B cell (primary cell): ENCODE measurements around the gene MAN2A2. TPM values are rescaled to one million over a fixed set of nuclear protein-coding genes. Genes with fewer than 3 reads are reported as not detected.

Experiments
- ATAC-seq: fragments of 200-7000 bp; cut with Tn5 transposase; one replicate; pipeline ENCODE4 v1.10.0; 2021; ENCODE audit warnings: low read depth, mild to moderate bottlenecking, moderate number of reproducible peaks, moderate library complexity
- CTCF ChIA-PET: fragments of 350-600 bp; sonication (Branson Sonifier 250); formaldehyde crosslinking; loops from one replicate; lab custom pipeline; 2021; ENCODE audit warnings: antibody characterized with exemption, inconsistent platforms; lab: Charles Lee
- POLR2A ChIA-PET: fragments of 350-600 bp; sonication (Branson Sonifier 250); formaldehyde crosslinking; loops from one replicate; lab custom pipeline; 2021; ENCODE audit warnings: antibody characterized with exemption; lab: Charles Lee
- DNase-seq: peaks from one replicate; pipeline ENCODE4 v3.0.0; 2013
- H2AFZ ChIP-seq: 2 replicates; pipeline ENCODE4 v1.6.1; 2012; ENCODE audit warnings: mild to moderate bottlenecking, low read depth, low read length; ENCODE audit not compliant: insufficient read depth, poor library complexity, severe bottlenecking
- H3K27ac ChIP-seq, 2 donors: 1 replicate in 1 of 2; 2 replicates in 1 of 2; pipeline ENCODE4 v1.5.1; 2012 to 2013; ENCODE audit warnings: low read length in 2 of 2, mild to moderate bottlenecking in 2 of 2, moderate library complexity in 1 of 2
- H3K27me3 ChIP-seq, 4 experiments: fragments of 200-600 bp in 1 of 4; sonication (generic) in 1 of 4; replicated peaks in 1 of 4; 1 replicate in 2 of 4; 2 replicates in 2 of 4; pipeline versions ENCODE4 v1.6.1 to v1.7.0; 2013 to 2016; ENCODE audit warnings: low read length in 3 of 4, mild to moderate bottlenecking in 2 of 4, mixed read lengths in 1 of 4, moderate library complexity in 1 of 4; ENCODE audit not compliant: insufficient read depth in 4 of 4, control insufficient read depth in 3 of 4; ENCODE audit errors: control extremely low read depth in 1 of 4
- H3K36me3 ChIP-seq, 2 experiments: replicated peaks in 1 of 2; 1 replicate in 1 of 2; 2 replicates in 1 of 2; pipeline versions ENCODE4 v1.6.1 to v1.7.1; 2013; ENCODE audit warnings: low read length in 1 of 2; ENCODE audit not compliant: insufficient read depth in 2 of 2, control insufficient read depth in 1 of 2; ENCODE audit errors: control extremely low read depth in 1 of 2, extremely low read depth in 1 of 2
- H3K4me1 ChIP-seq, 2 donors: fragments of 200-600 bp in 1 of 2; sonication (generic) in 1 of 2; 1 replicate in 1 of 2; 2 replicates in 1 of 2; pipeline versions ENCODE4 v1.5.1 to v1.6.1; 2013 to 2017; ENCODE audit warnings: low read length in 2 of 2; ENCODE audit not compliant: control insufficient read depth in 2 of 2, insufficient read depth in 2 of 2
- H3K4me2 ChIP-seq: replicated peaks from 2 replicates; pipeline ENCODE3; 2012; ENCODE audit warnings: mild to moderate bottlenecking, low read depth, low read length; ENCODE audit not compliant: poor library complexity, severe bottlenecking
- H3K4me3 ChIP-seq, 5 experiments: fragments of 200-600 bp in 1 of 5; sonication (generic) in 1 of 5; 1 replicate in 3 of 5; 2 replicates in 2 of 5; pipeline versions ENCODE4 v1.5.1 to v1.7.0; 2011 to 2016; ENCODE audit warnings: low read length in 4 of 5, mild to moderate bottlenecking in 4 of 5, low read depth in 2 of 5, control low read depth in 1 of 5, moderate library complexity in 1 of 5; ENCODE audit not compliant: insufficient read depth in 1 of 5; ENCODE audit errors: control extremely low read depth in 1 of 5, extremely low read depth in 1 of 5
- H3K79me2 ChIP-seq: fragments of 200-600 bp; sonication (generic); one replicate; pipeline ENCODE4 v1.6.0; 2016; ENCODE audit warnings: low read length; ENCODE audit not compliant: control insufficient read depth, insufficient read depth
- H3K9ac ChIP-seq: fragments of 200-600 bp; sonication (generic); 2 replicates; pipeline ENCODE4 v1.6.1; 2017; ENCODE audit warnings: mild to moderate bottlenecking, low read length, moderate library complexity
- H3K9me3 ChIP-seq, 3 donors: one replicate each; pipeline versions ENCODE4 v1.6.1 to v1.7.1; 2013; ENCODE audit warnings: low read length in 2 of 3; ENCODE audit not compliant: control insufficient read depth in 2 of 3, insufficient read depth in 1 of 3; ENCODE audit errors: control extremely low read depth in 1 of 3
- H4K20me1 ChIP-seq: 2 replicates; pipeline ENCODE4 v1.6.0; 2012; ENCODE audit warnings: mild to moderate bottlenecking, low read length; ENCODE audit not compliant: insufficient read depth, control insufficient read depth, poor library complexity, severe bottlenecking
- H3K27ac Mint-ChIP-seq: one replicate; pipeline ENCODE4 v1.8.0; 2021; ENCODE audit warnings: mixed read lengths
- H3K27me3 Mint-ChIP-seq: one replicate; pipeline ENCODE4 v1.8.0; 2021; ENCODE audit warnings: mixed read lengths
- H3K4me1 Mint-ChIP-seq: one replicate; pipeline ENCODE4 v1.8.0; 2021; ENCODE audit warnings: mixed read lengths
- H3K4me3 Mint-ChIP-seq: one replicate; pipeline ENCODE4 v1.8.0; 2021; ENCODE audit warnings: mixed read lengths
- H3K9me3 Mint-ChIP-seq: one replicate; pipeline ENCODE4 v1.8.0; 2022; ENCODE audit warnings: mixed read lengths; ENCODE audit not compliant: insufficient read depth
- EZH2 ChIP-seq: IDR thresholded peaks from 2 replicates; pipeline ENCODE4 v1.6.1; 2012; ENCODE audit warnings: borderline replicate concordance, low read depth, mild to moderate bottlenecking, moderate library complexity, low read length; ENCODE audit not compliant: insufficient read depth, poor library complexity, severe bottlenecking
- WGBS: methylation state at CpG from one replicate; pipeline ENCODE4 v1.1.5; 2013; ENCODE audit warnings: missing lambda C conversion rate; ENCODE audit not compliant: insufficient coverage; 5-methylcytosine and 5-hydroxymethylcytosine counted together
- intact Hi-C: fragments of 100-400 bp; cut with micrococcal nuclease; formaldehyde crosslinking; loops from one replicate; pipeline ENCODE4 v1.10.0; 2022
- polyA plus RNA-seq: library from polyadenylated mRNA; depleted of rRNA; stranded (reverse); fragments of >200 nt; gene quantifications from 2 replicates; pipeline ENCODE4 v1.2.3, GENCODE V29; 2012
- total RNA-seq, 2 donors: library from RNA; stranded (reverse); fragments of 120-200 nt in 1 of 2; gene quantifications; 1 replicate in 1 of 2; 2 replicates in 1 of 2; pipeline versions ENCODE4 v1.2.3 to v1.2.4, GENCODE V29; 2013 to 2022
- TF ChIP-seq, protein P1 (sequence below): fragments of 200-600 bp; IDR thresholded peaks from one replicate; pipeline ENCODE4 v1.8.0; 2022; ENCODE audit warnings: antibody characterized with exemption, mild to moderate bottlenecking

The MAN2A2 gene
- total and polyA plus RNA-seq, 2 donors (not counting 1 experiment from before 2014, with no cell fraction given), result 180 to 234 TPM

- TF ChIP-seq EZH2, result no peak
- TF ChIP-seq, protein P1, sequence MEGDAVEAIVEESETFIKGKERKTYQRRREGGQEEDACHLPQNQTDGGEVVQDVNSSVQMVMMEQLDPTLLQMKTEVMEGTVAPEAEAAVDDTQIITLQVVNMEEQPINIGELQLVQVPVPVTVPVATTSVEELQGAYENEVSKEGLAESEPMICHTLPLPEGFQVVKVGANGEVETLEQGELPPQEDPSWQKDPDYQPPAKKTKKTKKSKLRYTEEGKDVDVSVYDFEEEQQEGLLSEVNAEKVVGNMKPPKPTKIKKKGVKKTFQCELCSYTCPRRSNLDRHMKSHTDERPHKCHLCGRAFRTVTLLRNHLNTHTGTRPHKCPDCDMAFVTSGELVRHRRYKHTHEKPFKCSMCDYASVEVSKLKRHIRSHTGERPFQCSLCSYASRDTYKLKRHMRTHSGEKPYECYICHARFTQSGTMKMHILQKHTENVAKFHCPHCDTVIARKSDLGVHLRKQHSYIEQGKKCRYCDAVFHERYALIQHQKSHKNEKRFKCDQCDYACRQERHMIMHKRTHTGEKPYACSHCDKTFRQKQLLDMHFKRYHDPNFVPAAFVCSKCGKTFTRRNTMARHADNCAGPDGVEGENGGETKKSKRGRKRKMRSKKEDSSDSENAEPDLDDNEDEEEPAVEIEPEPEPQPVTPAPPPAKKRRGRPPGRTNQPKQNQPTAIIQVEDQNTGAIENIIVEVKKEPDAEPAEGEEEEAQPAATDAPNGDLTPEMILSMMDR, result no peak
- 92% methylated on average over 4 of the region's 4 CpGs for WGBS
- no peaks in the 10 kb centered on the region for H4K20me1 ChIP-seq
- peaks cover 4% of the 10 kb centered on the region for H3K4me1 Mint-ChIP-seq
- H3K9me3 Mint-ChIP-seq, result no peaks in the 10 kb centered on the region
- ATAC-seq (no peak), DNase-seq (no peak)
- no peaks in the 10 kb centered on the region for H3K79me2 ChIP-seq
- H3K9ac ChIP-seq, result no peak overlapping the region
- H3K27me3 Mint-ChIP-seq, result no peaks in the 10 kb centered on the region
- no peak overlapping the region for H3K27ac Mint-ChIP-seq
- no peaks in the 10 kb centered on the region for H3K4me1 ChIP-seq
- peaks cover 0 to 34% of the 10 kb centered on the region in 2 experiments for H3K36me3 ChIP-seq
- H3K4me3 Mint-ChIP-seq, result no peak overlapping the region
- no peak overlapping the region for H3K4me2 ChIP-seq
- H3K9me3 ChIP-seq, result no peaks in the 10 kb centered on the region
- POLR2A ChIA-PET, result no interaction called here
- H3K27ac ChIP-seq, result no peak overlapping the region
- intact Hi-C loops, result no loop called here
- CTCF ChIA-PET, result no interaction called here
- no peak overlapping the region for H2AFZ ChIP-seq
- H3K27me3 ChIP-seq, result no peaks in the 10 kb centered on the region
- H3K4me3 ChIP-seq, result no peak overlapping the region
Observed at GRCh38 chr15:90962021-90962420, 58.9 kb downstream of the MAN2A2 start.

DNA sequence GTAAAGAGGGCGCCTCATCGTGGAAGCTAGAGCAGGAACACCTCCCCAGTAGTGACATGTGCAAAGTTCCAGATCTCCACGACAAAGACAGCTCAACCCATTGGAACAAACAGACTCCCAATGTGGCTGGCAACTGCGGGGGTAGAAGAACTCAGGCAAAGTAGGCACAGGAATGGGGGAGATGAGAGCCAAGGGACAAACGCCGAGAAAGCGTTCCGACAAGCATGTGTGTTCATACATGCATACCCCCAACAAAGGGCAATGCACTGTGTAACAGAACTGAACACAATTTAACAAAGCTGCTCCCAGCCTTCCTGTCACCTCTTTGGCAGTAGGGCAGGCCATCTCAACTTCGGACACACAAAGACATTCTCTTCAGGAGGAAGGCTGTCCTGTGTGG is 63.2 kb downstream of the MAN2A2 start:
- no peaks in the 10 kb centered on the region for H3K9me3 ChIP-seq
- Mint-ChIP-seq H3K4me3 (no peak overlapping the region), H3K27ac (no peak overlapping the region), H3K9me3 (no peaks in the 10 kb centered on the region), H3K4me1 (no peaks in the 10 kb centered on the region), H3K27me3 (no peaks in the 10 kb centered on the region)
- no peak overlapping the region for H3K4me3 ChIP-seq
- no peaks in the 10 kb centered on the region for H3K79me2 ChIP-seq
- H3K27ac ChIP-seq, result no peak overlapping the region
- no peak overlapping the region for H3K9ac ChIP-seq
- H3K4me2 ChIP-seq, result no peak overlapping the region
- no peak for DNase-seq
- no peak for TF ChIP-seq EZH2
- TF ChIP-seq, protein P1, result no peak
- 96% methylated on average over 4 of the region's 9 CpGs for WGBS
- no peaks in the 10 kb centered on the region for H3K27me3 ChIP-seq
- no peak overlapping the region for H2AFZ ChIP-seq
- H3K4me1 ChIP-seq, result no peaks in the 10 kb centered on the region
- POLR2A ChIA-PET, result no interaction called here
- CTCF ChIA-PET, result interaction anchor here (1.5 to 1.7 kb wide), 2 partner anchors 10 to 12 kb away, joined by 6 to 7 read pairs; partner anchors contain the start of gene RCCD1
- ATAC-seq, result no peak
- intact Hi-C loops, result no loop called here
- H3K36me3 ChIP-seq, result peaks cover 0 to 27% of the 10 kb centered on the region in 2 experiments
- H4K20me1 ChIP-seq, result no peaks in the 10 kb centered on the region
